ENCODE data around the gene AQP9.

AQP9 gene

DNA sequence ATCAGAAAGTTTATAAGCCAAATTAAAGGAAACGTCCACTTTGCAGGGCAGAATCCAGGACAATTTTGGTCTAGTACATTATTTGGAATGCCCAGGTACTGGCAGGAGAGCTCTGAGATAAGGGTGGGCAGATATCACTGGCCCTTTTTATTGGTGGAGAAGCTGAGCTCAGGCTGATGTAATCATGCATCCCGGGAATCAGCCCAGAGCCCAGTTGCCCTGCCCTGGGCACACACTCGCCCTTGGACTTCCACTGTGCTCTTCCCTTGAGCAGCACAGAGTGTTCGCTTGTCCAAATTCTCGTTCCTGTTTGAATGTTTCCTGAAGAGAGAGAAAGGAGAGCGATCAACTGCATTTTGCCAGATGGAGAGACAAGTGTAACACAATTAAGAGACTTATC lies 3.7 kb downstream of the AQP9 start:
- no peak for DNase-seq (ENCODE audit: low spot score)

DNA sequence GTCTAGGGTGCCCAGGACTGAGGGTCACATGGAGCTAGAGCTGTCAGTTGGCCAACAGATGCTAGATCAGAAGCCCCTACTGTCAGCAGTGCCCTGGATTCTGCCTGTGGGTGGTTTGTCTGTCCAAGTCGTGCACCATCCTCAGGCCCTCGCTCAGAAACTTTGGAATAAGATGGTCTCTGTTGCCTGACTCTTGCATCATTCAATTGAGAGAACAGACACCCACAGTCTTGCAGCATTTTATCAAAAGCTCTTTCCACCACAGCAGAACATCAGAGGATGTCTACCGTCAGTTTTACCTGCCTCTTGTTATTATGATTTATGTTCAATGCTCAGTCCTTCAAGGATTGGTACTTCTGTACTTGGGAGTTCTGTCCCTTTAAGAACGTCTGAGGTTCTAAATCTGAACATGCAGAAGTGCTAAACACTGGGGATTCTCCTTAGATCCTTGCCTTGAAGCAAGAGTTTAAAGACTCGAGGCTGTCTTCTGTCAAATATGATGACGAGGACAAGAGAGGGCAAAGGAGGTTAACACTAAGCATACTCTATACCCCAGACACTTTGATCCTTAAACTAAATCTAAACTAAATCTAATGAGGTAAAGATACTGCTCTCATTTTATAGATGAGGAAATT lies 4.8 kb downstream of the AQP9 start:
- no peak for DNase-seq (ENCODE audit: low spot score)

DNA sequence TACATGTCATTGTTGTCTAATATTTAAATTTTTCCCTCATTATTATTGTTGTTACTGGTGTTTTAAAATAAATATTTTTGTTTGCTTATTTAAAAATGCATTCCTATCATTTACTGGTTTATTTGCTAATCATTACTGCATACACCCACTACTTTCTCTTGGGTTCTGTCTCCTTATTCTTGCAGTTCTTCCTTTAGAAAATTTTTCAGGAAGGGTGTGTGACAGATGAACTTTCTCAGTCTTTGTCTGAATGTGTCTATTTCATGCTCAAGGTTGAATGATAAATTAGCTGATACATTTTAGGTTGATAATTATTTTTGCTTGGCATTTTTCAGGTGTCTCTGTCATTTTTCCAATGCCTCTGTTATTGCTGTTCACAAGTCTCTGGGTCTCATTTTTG lies 7.4 kb downstream of the AQP9 start:
- DNase-seq (ENCODE audit: low spot score) = no peak

DNA sequence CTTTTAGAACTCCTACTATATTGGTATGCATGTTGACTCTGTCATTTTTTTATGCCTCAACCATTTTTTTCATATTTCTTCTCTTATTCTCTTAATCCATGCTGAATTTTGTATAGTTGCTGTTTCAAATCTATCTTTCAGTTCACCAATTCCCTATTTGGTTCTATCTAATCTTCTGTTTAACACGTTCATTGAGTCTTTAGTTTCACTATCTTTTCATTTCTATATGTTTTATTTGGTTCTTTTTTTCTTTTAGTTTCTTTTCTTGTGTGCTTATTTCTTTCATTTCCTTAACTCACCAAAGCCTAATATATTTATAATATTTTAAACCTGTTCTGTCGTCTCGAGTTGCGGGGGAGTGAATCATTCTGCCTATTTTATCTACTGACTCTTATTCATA lies 8.0 kb downstream of the AQP9 start:
- DNase-seq (ENCODE audit: low spot score) = no peak

DNA sequence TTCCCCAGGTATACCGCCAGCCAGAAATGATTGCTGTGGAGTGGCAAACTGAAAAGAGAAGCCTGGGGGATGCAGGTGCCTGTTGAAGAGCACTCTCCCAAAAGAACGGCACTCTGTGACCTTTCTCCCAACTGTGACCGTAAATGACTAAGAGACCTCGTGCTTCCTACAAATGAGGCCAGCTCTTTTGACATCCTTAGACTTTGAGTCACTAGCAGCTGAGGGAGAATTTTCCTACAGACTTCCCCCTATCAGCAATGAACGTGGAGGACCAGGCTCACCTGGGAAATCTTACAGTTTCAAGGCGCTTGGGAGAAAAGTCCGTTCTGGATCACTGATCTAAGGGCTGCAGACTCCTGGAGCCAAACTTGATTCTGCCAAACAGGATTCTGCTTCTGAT lies 8.6 kb downstream of the AQP9 start:
- DNase-seq (ENCODE audit: low spot score) = no peak

DNA sequence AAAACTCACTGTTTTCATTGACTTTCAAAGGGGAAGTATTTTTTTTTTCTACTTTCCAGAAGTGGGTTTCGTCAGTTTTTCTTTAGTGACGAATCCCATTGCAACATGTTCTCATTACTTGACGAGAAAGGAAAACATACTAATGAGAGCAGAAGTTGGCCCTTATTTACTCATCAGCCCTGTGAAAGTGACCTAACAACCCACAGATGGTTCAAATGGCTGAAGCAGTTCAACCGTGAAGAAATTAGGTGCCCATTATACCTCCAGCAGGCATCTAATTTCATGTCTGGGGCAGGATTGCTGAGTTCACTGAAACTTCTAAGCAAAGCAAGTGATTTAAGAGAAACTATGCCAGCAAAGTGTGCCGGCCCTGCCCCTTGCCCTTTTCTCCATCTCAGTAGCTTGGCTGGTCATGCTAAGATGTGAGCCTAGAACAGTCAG lies 9.0 kb downstream of the AQP9 start:
- no peak for DNase-seq (ENCODE audit: low spot score)

DNA sequence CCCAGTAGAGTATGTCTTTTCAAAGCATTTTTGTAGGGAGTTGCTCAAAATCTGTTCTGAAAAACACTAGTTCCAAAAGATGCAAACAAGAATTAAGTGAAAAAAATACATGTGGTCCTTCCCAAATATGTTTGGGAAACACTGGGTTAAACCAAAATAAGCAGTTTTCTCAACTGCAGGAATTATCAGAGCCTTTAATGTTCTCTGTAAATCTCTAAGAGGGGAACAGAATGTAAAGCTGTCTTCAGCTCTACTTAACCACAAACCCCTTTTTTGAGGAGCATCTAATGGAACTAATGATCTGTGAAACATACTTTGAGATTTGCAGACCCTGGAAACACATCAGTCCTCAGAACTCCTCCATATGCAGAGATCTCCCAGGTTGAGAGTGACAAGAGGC lies 9.9 kb downstream of the AQP9 start:
- no peak for DNase-seq (ENCODE audit: low spot score)

DNA sequence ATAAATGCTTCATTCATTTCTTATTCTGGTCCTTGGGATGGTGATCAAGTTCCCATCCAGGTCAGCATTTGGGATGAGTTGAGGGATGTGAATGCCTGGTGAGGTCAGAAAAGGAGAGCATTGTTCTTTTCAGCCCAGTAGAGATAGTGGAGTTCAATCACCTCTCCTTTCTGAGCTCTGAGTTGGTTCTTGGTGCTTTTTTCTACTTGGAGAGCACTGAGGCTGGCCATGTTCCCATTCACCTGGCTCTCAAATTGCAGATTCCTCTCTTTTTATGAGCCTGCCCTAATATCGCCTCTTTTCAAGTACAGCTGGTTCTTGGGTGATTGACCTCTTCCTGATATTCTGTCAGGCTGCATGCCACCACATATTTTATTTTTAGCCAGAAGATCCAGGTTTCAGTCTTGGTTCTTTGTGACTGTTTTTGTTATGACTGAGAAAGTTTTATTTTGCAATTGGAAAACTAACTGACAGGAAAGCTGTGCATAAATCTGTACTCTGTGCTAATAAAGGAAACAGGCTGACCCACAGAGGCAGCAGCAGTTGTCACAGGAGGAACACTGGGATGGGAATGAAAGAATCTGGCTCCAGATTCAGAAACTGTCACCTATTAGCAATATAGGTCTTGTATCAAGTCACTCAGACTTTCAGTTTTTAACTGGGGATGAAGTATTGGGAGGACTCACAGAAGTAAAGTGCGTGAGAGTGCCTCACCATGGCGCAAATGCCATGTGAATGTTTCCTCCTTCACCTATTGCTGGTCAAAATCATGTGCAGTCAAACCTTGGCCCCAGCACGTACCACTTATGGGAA lies 10.7 kb downstream of the AQP9 start:
- DNase-seq (ENCODE audit: low spot score) = no peak

DNA sequence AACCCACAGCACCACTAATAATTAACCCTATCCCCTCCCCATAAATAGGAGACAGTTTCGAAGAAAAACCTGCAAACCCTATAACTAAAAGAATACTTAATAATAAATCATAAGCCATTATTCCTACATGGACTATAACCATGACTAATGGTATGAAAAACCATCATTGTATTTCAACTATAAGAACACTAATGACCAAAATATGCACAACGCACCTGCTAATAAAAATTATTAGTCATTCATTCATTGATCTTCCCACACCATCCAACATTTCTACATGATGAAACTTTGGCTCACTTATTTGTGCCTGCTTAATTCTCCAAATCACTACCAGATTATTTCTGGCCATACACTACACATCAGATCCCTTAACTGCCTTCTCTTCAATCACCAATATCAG lies 16.6 kb downstream of the AQP9 start:
- no peak for DNase-seq (ENCODE audit: low spot score)

DNA sequence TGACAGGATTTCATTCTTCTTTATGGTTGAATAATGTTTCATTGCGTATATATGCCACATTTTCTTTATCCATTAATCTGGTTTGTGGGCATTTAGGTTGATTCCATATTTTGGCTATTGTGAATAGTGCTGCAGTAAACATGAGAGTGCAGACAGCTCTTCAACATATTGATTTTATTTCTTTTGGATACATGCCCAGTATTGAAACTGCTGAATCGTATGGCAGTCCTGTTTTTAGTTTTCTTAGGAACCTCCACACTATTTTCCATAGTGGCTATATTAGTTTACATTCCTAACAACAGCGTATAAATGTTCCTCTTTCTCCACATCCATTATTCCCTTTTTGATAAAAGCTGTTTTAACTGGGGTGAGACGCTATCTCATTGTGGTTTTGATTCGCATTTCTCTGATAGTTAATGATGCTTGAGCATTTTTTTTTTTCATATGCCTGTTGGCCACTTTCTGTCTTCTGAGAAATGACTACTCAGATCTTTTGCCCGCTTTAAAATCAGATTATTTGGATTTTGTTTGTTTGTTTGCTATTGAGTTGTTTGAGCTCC lies 21.7 kb downstream of the AQP9 start:
- no peak for DNase-seq (ENCODE audit: low spot score)

DNA sequence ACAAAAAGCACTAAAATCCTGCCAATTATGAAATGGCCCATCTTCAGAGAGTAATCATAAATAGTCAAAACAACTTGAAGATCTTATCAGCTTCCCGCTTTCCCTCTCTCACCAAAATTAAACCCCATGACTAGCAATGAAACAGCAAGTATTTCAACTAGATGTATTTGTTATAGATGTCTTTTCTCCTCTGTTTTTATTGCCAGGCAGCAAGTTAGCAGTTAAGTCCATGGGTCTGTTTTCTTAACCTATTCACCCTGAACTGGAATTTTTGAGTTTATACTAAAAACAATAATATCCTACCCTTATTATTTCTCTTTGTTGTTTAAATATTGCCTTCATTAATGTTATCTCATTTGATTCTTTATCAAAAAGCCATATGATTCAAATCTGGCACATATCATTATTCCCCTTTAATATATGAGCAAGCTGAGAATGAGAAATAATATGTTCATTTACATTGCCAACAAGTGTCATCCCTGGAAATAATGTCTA lies 23.3 kb downstream of the AQP9 start:
- DNase-seq (ENCODE audit: low spot score) = no peak

DNA sequence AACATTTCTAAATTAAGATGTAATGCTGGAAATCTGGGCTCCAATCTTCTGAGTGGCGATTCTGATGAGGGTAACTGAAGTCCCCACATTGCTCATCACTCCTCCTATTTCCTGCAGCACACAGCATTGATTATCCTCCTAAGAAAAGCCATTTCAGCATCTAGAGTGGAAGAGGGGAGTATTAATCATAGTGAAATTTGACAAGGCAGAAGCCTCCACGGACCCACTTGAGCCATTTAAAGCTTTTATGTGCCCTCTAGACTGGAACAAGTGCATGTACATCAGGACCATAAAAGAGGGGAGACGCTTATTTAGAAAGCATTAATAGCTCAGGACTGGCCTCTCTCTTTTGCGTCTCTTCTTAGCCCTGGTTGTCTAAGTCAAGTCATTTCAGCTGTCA lies 25.8 kb downstream of the AQP9 start:
- no peak for DNase-seq (ENCODE audit: low spot score)

DNA sequence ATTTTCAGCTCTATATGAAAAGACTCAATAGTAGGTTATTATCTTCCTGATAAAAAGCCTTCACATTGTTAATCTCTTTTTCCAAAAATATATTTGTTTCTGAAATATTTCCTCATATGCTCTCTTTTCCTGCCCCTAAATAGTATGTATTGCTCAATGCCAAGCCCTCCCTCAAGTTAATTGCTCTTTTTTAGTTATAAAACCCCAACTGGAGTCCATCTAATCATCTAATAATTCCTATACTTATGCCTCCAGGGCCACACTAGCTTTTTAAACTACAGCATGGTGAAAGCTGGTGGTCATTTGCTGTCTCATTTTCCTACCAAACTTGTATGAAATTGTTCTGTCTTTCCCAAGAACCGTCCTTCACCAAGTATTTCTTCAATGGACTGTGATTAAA lies 26.7 kb downstream of the AQP9 start:
- DNase-seq (ENCODE audit: low spot score) = no peak

DNA sequence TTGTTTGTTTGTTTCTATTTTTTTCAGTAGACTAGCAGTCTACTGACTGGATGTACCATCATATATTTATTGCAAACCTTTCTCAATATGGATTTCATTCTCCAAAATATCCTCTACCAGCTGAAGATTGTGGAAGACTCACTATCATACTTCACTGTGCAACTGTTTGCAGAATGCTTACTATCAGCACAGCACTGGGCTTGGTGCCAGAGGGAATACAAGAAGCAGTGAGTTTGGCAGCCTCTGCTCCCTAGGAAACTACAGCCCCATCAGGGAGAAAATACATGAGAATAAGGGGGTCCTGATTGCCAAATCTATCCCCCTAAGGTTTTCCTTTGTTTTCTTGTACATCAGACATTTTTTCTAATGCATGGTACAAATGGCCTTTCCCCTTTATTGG lies 27.5 kb downstream of the AQP9 start:
- no peak for DNase-seq (ENCODE audit: low spot score)

DNA sequence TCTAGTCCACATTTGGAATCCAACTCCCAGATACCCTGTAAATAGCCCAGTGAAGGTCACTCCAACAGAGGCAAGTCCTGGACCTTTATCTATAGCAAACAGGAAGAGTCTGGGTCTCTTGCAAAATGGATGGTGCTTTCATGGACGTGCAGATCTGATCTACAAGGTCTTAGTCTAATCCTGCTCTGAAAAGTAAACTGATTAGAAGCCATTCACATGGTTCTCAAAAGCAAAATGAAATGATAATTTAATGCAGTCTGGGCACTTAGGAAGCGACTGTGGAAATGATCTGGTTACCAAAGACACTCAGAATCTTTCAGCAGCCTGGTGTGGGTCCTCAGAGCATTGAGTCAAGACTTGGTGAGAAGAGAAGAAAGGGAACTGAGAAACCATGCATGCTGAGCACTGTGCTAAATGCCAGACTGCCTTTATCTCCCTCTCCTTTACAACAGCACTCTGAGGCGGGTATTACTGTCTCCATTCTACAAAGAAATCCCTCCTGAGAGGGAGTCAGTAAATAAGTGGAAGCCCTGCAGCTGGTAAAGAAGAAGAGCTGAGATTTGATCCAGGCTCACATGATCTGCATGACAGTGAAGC lies 29.0 kb downstream of the AQP9 start:
- DNase-seq (ENCODE audit: low spot score) = no peak

DNA sequence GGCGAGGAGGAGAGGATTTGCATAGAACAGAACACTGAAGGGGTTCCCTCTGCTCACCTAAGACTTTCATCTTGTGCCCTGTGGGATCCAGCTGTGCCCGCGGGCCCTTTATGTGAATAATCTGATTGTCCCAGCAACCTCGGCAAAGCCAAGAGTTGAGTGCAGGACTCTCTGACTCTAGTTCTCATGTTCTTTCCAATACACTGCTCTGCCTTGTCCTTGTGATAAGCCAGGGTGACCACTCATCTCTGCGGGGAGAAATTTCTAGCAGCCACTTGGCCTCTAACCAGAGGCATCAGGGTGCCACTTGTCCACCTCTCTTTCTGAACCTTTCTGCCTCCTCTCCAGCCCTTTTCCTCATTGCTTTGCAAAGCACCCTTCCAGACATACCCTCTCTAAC lies 31.8 kb downstream of the AQP9 start:
- no peak for DNase-seq (ENCODE audit: low spot score)

DNA sequence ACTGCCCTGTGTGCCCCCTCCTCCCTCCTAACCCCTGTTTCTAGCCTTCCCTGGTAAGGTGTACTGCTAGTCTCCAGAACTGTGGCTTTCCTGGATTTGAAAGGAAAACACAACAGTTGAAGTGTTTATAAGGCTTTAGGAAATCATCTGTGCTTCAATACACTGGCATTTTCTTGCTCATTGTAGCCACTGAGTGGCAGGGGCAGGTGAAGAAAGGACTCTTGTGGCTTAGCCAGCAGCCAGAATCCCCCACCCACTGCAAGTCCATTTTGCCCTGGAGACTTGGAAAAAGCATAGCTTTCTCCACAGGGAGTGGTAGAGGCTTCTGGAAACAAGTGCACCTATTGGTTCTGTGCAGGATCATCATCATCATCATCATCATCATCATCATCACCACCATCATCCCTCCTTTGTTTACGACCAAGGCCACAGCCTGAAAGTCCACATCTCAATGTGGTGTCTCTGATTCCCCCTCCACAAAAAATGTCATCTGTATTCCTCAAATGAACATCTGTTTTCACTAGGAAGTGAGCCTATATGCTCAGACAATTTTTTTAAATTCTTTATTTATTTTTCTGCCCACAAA lies 33.4 kb downstream of the AQP9 start:
- DNase-seq (ENCODE audit: low spot score) = no peak

DNA sequence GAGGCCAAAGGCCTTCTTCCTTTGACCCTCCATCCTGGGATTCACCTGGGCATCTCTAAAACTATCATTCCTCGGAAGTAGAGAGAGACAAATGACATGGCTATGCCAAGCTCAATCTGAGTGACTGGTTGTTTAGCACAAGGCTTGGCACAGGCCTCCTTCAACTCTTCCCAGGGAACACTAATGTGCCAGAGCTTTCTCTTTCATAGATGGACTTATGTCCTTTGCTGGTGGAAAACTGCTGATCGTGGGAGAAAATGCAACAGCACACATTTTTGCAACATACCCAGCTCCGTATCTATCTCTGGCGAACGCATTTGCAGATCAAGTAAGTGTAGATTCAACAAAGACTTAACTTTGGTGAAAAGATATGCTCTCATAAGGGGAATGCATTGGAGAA lies 36.5 kb downstream of the AQP9 start:
- no peak for DNase-seq (ENCODE audit: low spot score)

DNA sequence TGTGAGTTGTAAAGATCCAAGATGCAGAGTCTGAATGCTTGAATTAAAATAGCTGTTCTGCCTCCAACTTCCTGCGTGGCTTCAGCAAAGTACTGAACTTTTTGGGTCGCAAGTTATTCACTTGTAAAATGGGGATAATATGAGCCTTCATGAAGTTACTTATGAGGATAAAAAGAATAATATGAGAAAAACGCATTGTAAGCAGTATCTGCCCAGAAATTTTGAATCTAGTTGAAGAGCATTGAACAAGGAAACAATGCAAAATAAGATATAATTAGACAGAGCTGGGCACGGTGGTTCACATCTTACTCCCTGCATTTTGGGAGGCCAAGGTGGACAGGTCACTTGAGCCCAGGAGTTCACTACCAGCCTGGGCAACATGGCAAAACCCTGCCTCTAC lies 37.8 kb downstream of the AQP9 start:
- DNase-seq (ENCODE audit: low spot score) = no peak

DNA sequence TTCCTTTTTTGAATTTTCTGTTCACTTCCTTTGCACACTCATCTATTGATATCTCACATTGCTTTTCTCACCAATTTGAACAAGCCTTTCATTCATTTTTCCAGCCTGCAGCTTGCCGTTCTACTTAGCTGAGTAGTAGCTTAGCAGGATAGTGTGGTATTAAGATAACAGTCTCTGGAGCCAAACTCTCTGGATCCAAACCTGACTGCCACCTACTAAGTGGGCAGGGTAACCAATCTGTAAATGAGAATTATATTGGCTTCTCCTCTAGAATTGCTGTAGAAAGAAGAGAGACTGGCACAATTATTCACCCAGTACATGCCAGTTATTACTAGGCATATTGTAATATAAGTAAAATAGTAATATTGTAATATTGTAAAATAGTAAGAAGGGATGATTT lies 40.5 kb downstream of the AQP9 start:
- no peak for DNase-seq (ENCODE audit: low spot score)

DNA sequence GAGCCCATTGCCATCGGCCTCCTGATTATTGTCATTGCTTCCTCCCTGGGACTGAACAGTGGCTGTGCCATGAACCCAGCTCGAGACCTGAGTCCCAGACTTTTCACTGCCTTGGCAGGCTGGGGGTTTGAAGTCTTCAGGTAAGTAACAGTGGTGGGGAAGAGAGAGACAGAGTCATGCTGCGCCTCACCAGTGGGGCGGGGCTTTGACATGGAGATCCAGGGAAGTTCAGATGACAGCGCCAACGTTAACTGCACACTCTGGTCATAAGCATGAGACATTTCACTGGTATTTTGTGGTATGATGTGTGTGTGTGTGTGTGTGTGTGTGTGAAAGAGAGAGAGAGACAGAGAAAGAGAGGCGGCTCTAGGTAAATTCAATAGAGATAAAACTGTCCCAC lies 41.0 kb downstream of the AQP9 start:
- no peak for DNase-seq (ENCODE audit: low spot score)

DNA sequence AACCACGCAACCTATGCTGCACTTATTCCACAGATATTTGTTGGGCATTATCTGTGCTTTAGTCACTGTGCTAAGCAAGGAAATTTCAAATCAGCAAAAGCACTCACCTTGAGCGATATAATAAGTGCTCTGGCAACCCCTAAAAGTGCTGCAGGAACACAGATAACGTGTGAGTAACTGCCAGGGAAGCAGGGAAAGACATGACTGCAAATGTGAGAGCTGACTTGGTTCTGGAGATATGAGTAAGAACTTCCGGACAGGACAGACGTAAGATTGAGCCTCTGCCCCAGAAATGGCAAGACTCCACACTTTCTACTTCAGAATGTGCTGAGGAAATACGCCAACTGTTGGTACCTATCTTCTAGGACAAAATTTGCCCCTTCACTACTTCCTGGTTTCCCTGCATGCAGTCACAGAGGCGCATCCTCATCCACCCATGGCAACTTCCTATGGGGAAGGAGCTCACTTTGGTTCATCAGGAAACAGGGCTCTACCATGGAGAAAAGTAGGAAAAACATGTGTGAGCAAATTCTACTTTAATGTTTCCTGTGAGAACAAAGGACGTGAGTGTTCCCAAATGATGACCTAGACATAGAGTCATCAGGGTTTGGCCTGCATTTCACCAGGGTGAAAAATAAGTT lies 41.7 kb downstream of the AQP9 start:
- DNase-seq (ENCODE audit: low spot score) = no peak

Data from D341Med (cell line).